Stimulated activated CD4-positive, alpha-beta T cell treated with anti-CD3 and anti-CD28 coated beads, Interleukin-12 subunit alpha, Interleukin-12 subunit beta, amount 100 ng/mL, for 48 hours (primary cell): ENCODE measurements around the gene CGB3.

Experiments
- DNase-seq, 3 donors: peaks; one replicate each; pipeline ENCODE4 v3.0.0-alpha.2; 2020; ENCODE audit warnings: low read depth in 2 of 3, low spot score in 1 of 3

Gene CGB3

DNA sequence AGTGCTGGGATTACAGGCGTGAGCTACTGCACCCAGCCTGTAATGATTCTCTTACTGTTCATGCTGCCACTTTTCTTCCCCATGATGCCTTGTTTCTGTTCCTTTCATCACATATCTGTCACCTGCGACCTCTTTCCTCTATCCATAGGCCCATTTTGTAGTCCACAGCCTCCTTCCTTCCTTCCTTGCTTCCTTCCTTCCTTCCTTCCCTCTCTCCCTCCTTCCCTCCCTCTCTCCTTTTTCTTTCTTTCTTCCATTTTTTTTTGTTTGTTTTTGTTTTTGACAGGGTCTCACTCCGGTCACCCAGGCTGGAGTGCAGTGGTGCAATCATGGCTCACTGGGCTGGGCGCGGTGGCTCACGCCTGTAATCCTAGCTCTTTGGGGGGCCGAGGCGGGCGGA is 35.3 kb downstream of the CGB3 start:
- DNase-seq, result no peak

- no peak for DNase-seq
These were observed 35.8 kb downstream of the CGB3 start for GRCh38 chr19:48988286-48988685.

GRCh38 chr19:48987323-48987722 is 36.8 kb downstream of the CGB3 start:
- no peak for DNase-seq

DNA sequence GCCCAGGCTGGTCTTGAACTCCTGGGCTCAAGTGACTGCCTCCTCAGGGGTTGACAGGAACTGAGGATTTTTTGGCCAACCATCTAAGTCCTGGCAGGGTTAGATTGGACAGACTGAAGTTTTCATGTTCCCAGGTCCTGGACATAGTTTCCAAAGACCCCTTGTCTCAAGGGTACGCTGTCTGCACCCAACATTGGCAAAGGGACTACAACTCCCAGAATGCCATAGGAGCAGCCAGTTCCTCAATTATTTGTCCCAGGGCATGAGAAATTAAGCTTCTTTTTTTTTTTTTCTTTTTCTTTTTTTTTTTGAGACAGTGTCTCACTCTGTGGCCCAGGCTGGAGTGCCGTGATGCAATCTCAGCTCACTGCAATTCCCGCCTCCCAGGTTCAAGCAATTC is 37.9 kb downstream of the CGB3 start:
- DNase-seq, result no peak

DNA sequence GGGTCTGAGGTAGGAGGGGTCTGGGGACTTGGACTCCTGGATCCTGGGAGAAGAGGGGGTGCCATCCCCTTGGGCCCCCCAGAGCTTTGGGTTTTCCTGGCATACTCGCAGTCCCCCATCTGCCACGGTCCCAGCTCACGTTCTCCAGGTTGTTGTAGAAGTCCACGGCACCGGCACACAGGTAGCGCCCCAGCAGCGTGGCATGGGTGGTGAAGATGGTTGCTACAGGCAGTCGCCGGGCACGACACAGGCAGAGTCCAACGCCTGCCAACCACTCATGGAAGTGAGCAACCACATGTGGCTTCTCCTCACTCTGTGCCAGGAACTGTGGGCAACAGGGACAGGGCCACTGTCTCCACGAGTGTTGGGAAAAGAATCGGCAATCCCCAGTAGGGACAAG is 38.4 kb downstream of the CGB3 start:
- DNase-seq, result no peak

DNA sequence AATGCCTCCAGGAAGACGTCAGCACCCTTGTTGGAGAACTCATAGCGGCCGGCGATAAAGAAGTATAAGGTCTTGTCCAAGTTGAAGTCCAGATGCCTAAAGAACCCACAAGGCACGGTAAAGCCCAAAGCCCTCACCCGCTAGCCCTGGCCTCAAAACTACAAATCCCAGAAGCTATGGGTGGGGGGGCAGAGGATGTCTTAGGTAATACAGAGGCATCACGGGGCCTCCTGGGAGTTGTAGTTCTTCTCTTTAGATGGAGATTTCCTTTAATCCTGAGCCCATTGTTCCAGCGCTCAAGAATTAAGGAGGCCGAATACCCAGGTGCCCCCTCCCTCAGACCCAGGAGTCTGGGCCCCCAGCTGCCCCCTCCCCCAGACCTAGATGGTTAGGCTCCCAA is 41.9 kb downstream of the CGB3 start:
- no peak for DNase-seq

DNA sequence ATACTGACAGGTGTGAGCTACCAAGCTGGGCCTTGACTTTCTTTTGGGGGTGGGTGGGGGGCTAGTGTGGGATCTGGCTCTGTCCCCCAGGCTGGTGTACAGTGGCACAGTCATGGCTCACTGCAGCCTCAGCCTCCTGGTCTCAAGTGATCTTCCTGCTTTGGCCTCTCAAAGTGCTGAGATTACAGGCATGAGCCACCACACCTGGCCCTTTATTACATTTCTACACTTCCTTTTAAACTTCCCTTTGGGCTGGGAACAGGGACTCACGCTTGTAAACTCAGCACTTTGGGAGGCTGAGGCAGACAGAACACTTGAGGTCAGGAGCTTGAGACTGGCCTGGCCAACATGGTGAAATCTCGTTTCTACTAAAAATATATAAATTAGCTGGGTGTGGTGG is 47.1 kb downstream of the CGB3 start:
- DNase-seq, result no peak

GRCh38 chr19:48975947-48976847 is 47.9 kb downstream of the CGB3 start:
- DNase-seq, result no peak
